Activated B cell treated with CpG ODN at 0.5 μM for 24 hours (primary cell): ENCODE data around the gene SYCP3. TPM values are rescaled to one million over a fixed set of nuclear protein-coding genes. Genes with fewer than 3 reads are reported as not detected.

Source experiments
- ATAC-seq: fragments of 200-7000 bp; cut with Tn5 transposase; one replicate; pipeline ENCODE4 v1.10.0; 2021; ENCODE audit warnings: low read depth, mild to moderate bottlenecking, moderate library complexity
- CTCF ChIA-PET: fragments of 350-600 bp; sonication (Branson Sonifier 250); formaldehyde crosslinking; loops from one replicate; lab custom pipeline; 2021; ENCODE audit warnings: antibody characterized with exemption; lab: Charles Lee
- POLR2A ChIA-PET: fragments of 350-600 bp; sonication (Branson Sonifier 250); formaldehyde crosslinking; loops from one replicate; lab custom pipeline; 2021; ENCODE audit warnings: antibody characterized with exemption; lab: Charles Lee
- DNase-seq: peaks from one replicate; pipeline ENCODE4 v3.0.0; 2022
- H3K27ac Mint-ChIP-seq: one replicate; pipeline ENCODE4 v1.8.0; 2020; ENCODE audit warnings: mixed read lengths
- H3K27me3 Mint-ChIP-seq: one replicate; pipeline ENCODE4 v1.8.0; 2021; ENCODE audit warnings: mixed read lengths
- H3K36me3 Mint-ChIP-seq: one replicate; pipeline ENCODE4 v1.8.0; 2021; ENCODE audit warnings: low read depth, mixed read lengths
- H3K4me1 Mint-ChIP-seq: one replicate; pipeline ENCODE4 v1.8.0; 2021; ENCODE audit warnings: mixed read lengths
- H3K4me3 Mint-ChIP-seq: one replicate; pipeline ENCODE4 v1.8.0; 2020; ENCODE audit warnings: mild to moderate bottlenecking, mixed read lengths
- H3K9me3 Mint-ChIP-seq: one replicate; pipeline ENCODE4 v1.8.0; 2020; ENCODE audit warnings: mixed read lengths
- intact Hi-C: fragments of 100-400 bp; cut with micrococcal nuclease; formaldehyde crosslinking; loops from one replicate; pipeline ENCODE4 v1.15.1; 2024
- total RNA-seq: library from RNA; stranded (reverse); gene quantifications from 2 replicates; pipeline ENCODE4 v1.2.3, GENCODE V29; 2022
- TF ChIP-seq, protein P1 (sequence below): fragments of 200-600 bp; IDR thresholded peaks from one replicate; pipeline ENCODE4 v1.8.0; 2022; ENCODE audit warnings: antibody characterized with exemption, mild to moderate bottlenecking

The SYCP3 gene
- total RNA-seq, 1 donor from 2014 or later: 0.49 TPM

DNA sequence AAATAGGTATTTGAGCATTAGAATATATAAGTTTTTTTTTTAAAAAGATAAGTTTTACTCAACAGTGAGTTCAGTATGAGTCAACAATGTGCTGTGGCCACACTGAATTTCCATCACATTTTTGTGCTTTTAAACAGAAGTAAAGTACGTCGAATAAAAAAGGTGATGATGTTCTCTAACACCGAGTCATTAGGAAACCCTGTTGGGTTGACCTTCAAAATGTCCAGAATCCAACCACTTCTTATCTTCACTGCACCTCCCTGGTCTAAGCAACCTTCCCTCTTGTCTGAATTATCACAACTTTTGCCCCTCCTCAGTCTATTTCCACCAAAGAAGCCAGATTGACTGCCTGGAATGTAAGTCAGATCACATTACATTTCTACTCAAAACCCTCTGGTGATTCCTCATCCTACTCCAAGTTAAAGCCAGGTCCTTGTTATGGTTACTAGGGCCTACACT, 43.0 kb upstream of the SYCP3 start:
- POLR2A ChIA-PET: no interaction called here

DNA sequence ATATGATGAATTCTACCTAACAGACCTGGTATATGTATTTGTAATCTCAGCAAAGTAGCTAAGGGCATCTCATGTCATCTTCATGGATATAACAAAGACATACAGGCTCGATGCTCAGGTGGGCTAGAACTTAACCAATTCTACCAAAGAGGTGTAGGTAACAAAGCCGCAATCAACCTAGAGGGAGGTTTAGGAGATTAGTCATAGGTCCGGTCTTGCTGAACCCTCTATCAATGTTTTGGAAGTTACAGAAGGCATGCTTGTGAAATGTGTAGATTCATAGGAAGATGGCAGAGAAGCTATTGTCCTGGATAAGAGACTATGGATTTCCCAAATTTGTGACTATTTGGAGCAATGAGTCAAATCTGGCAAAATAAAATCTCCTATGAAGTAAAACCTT, 42.6 kb upstream of the SYCP3 start:
- ChIA-PET CTCF (interaction anchor here (0.9 kb wide), 1 partner anchor 110 kb away, joined by 3 read pairs; no protein-coding TSS in a partner anchor), POLR2A (no interaction called here)
- Mint-ChIP-seq H3K36me3 (peaks cover 53% of the 10 kb centered on the region), H3K27ac (no peak overlapping the region), H3K9me3 (no peaks in the 10 kb centered on the region), H3K27me3 (no peaks in the 10 kb centered on the region), H3K4me3 (no peak overlapping the region), H3K4me1 (peaks cover 19% of the 10 kb centered on the region)
- intact Hi-C loops: no loop called here
- TF ChIP-seq, protein P1, sequence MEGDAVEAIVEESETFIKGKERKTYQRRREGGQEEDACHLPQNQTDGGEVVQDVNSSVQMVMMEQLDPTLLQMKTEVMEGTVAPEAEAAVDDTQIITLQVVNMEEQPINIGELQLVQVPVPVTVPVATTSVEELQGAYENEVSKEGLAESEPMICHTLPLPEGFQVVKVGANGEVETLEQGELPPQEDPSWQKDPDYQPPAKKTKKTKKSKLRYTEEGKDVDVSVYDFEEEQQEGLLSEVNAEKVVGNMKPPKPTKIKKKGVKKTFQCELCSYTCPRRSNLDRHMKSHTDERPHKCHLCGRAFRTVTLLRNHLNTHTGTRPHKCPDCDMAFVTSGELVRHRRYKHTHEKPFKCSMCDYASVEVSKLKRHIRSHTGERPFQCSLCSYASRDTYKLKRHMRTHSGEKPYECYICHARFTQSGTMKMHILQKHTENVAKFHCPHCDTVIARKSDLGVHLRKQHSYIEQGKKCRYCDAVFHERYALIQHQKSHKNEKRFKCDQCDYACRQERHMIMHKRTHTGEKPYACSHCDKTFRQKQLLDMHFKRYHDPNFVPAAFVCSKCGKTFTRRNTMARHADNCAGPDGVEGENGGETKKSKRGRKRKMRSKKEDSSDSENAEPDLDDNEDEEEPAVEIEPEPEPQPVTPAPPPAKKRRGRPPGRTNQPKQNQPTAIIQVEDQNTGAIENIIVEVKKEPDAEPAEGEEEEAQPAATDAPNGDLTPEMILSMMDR: no peak
- no peak for DNase-seq
- no peak for ATAC-seq

More for the DNA sequence above, 43.0 kb upstream of the SYCP3 start:
- DNase-seq (no peak), ATAC-seq (no peak)
- Mint-ChIP-seq H3K4me3 (no peak overlapping the region), H3K27me3 (no peaks in the 10 kb centered on the region), H3K27ac (no peak overlapping the region), H3K9me3 (no peaks in the 10 kb centered on the region), H3K4me1 (peaks cover 19% of the 10 kb centered on the region), H3K36me3 (peaks cover 51% of the 10 kb centered on the region)
- intact Hi-C loops: no loop called here
- CTCF ChIA-PET: interaction anchor here (0.9 kb wide), 1 partner anchor 110 kb away, joined by 3 read pairs; no protein-coding TSS in a partner anchor
- TF ChIP-seq, protein P1: no peak

DNA sequence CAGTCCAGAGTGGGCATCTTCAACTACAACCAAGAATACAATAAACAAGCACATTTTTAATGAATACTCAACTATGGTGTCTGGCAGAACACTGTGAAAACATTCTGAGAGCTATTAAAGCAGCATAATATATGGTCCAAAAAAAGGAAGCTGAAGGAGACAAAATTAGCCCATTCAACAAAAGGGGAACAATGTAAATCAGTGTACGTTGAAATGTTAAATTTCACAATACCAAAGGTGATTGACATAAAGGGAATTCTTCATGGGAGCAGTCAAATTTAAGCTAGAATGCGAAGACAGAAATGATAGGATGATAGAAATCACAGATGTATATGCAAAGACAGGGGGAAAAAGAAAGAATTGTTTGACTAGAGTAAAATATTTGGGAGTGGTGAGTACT, 41.3 kb upstream of the SYCP3 start:
- Mint-ChIP-seq H3K27me3 (no peaks in the 10 kb centered on the region), H3K27ac (no peak overlapping the region), H3K4me3 (no peak overlapping the region), H3K9me3 (no peaks in the 10 kb centered on the region), H3K4me1 (peaks cover 19% of the 10 kb centered on the region), H3K36me3 (peaks cover 52% of the 10 kb centered on the region)
- TF ChIP-seq, protein P1: no peak
- no peak for DNase-seq
- intact Hi-C loops: no loop called here
- ATAC-seq: no peak
- CTCF ChIA-PET: interaction anchor here (1.0 to 2.4 kb wide), 5 partner anchors 12 to 55 kb away, joined by 3 to 5 read pairs (median 4); partner anchors contain the start of gene GNPTAB
- POLR2A ChIA-PET: no interaction called here

DNA sequence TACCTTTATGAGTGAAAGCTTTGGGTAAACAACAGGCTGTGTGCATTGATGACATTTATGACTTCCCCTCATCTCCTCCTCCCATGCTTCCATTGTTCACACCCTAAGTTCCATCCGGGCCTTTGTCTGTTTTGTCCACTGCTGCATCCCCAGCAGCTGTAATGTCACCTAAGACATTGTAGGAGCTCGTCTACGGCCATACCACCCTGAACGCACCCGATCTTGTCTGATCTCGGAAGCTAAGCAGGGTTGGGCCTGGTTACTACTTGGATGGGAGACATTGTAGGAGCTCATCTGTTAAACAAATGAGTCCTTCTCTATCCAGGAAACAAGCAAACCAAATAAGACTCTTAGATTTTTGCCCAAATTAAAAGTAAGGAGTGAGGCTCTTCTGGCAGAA, 40.4 kb upstream of the SYCP3 start:
- ATAC-seq: no peak
- no peaks in the 10 kb centered on the region for H3K9me3 Mint-ChIP-seq
- H3K27me3 Mint-ChIP-seq: no peaks in the 10 kb centered on the region
- ChIA-PET CTCF (interaction anchor here (1.2 to 2.4 kb wide), 5 partner anchors 11 to 56 kb away, joined by 3 to 5 read pairs (median 4); partner anchors contain the start of gene GNPTAB), POLR2A (interaction anchor here (0.6 to 1.0 kb wide), 2 partner anchors 50 to 98 kb away, joined by 3 to 6 read pairs; partner anchors contain the start of gene DRAM1)
- DNase-seq: no peak
- peaks cover 19% of the 10 kb centered on the region for H3K4me1 Mint-ChIP-seq
- intact Hi-C loops: loop anchor here (10.0 kb wide), 1 partner anchor 285 kb away; the partner anchor contains the start of gene WASHC3
- H3K36me3 Mint-ChIP-seq: peaks cover 45% of the 10 kb centered on the region
- TF ChIP-seq, protein P1: no peak
- no peak overlapping the region for H3K4me3 Mint-ChIP-seq
- no peak overlapping the region for H3K27ac Mint-ChIP-seq

DNA sequence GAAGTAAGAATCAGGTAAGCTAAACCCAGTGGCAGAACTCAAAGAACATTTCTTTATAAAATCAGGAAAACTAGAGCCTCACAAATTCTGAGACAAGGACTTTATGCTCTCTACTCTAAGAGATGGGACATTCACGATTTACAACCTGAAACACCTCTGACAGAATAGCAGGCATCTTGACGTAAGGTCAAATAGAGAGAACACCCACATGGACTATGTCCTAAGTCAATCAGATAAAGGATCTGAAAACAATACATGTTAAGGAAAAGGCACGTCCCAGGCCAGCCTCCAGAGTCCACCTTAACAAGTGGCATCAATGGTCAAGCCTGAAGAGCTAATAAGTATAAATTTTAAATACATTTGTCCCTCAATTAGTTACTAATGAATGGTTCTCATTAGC, 39.9 kb upstream of the SYCP3 start:
- intact Hi-C loops: loop anchor here (10.0 kb wide), 1 partner anchor 286 kb away; the partner anchor contains the start of gene WASHC3
- no peaks in the 10 kb centered on the region for H3K27me3 Mint-ChIP-seq
- ATAC-seq (no peak), DNase-seq (no peak)
- H3K27ac Mint-ChIP-seq: no peak overlapping the region
- H3K4me1 Mint-ChIP-seq: peaks cover 19% of the 10 kb centered on the region
- peaks cover 40% of the 10 kb centered on the region for H3K36me3 Mint-ChIP-seq
- TF ChIP-seq, protein P1: no peak
- no peak overlapping the region for H3K4me3 Mint-ChIP-seq
- ChIA-PET POLR2A (interaction anchor here (1.0 kb wide), 1 partner anchor 98 kb away, joined by 3 read pairs; the partner anchor contains the start of gene DRAM1), CTCF (interaction anchor here (1.3 to 2.4 kb wide), 3 partner anchors 19 to 56 kb away, joined by 3 to 5 read pairs (median 3); partner anchors contain the start of gene GNPTAB)
- H3K9me3 Mint-ChIP-seq: no peaks in the 10 kb centered on the region
